HL-60 (cell line): ENCODE results near the gene MFSD8.

Experiments
- CTCF ChIP-seq: IDR thresholded peaks from one replicate; pipeline ENCODE4 v1.5.1; 2011; ENCODE audit warnings: low read length, control low read depth, inconsistent platforms; ENCODE audit not compliant: insufficient read depth
- POLR2AphosphoS5 ChIP-seq: IDR thresholded peaks from 2 replicates; pipeline ENCODE4 v1.6.1; 2012; ENCODE audit warnings: low read depth
- REST ChIP-seq: IDR thresholded peaks from 2 replicates; pipeline ENCODE4 v1.6.1; 2012; ENCODE audit warnings: low read depth; ENCODE audit not compliant: insufficient replicate concordance

DNA sequence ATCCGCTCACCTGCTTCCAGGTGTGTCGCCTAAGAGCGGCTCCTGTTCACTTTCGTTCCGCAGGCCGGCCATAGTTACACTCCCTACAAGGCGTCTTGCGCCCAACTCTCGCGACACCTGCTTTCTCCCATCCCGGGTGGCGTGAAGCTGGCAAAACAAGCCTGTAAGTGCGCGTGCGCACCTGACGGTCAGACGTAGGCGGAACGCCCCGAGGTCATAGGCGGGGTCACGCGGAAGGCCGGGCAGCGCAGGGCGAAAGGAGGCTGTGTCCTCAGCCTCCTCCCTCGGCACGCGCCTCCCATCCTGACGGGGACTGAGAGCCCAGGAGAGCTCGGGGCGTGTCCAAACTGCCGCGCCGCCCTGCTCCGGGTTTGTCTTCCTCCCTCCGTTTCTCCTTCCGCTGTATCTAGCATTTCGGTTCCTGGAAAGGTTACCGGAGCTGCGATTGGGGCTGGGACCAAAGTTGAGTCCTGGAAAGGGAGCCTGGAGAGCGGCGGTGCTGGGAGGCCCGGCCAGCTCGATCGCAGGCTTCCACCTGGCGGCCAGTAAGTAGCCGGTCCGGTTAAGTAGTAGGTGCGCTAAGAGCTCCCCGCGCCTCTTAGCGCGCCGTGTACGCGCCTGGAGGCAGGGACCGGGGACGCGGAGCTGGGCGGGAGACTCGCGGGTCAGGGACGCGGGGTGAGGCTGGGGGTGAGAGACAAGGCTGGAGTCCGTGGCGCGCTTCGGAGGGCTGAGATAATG is at the start of gene MFSD8, which contains the start of gene ABHD18:
- no peak for TF ChIP-seq CTCF
- peak; percentile 28 for TF ChIP-seq REST
- peak; percentile 81; the same call in 1 of the 2 replicates for TF ChIP-seq POLR2AphosphoS5
